Activated CD4-positive, alpha-beta T cell treated with anti-CD3 and anti-CD28 coated beads for 4 hours (primary cell): ENCODE results near the gene LGALS8.
"Not testable (repeated sequence)": the region's sequence is repeated elsewhere in the genome, so short reads cannot be mapped to it uniquely, and the experiment has no call there.

Experiments
- DNase-seq, 2 donors: peaks; one replicate each; pipeline ENCODE4 v3.0.0-alpha.2; 2020

LGALS8 gene

GRCh38 chr1:236523704-236524141 lies at the start of gene LGALS8:
Gene LGALS8 (plus strand): TSS chr1:236523982. CDS start chr1:236526071, 2,089 bp downstream.
- DNase-seq: peak; percentile 87 to 88

DNA sequence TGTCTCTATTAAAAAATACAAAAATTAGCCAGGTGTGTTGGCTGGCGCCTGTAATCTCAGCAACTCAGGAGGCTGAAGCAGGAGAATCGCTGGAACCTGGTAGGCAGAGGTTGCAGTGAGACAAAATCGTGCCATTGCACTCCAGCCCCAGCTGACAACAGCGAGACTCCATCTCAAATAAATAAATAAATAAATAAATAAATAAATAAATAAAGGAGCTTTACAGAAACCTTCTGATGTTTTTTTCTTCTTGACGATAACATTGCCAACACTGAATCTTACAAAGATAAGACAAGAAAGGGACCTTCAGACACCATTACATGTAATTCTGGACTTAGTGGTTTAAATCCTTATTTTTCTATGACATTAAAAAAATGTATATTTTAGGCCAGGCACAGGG lies 47.8 kb upstream of the LGALS8 start:
- DNase-seq: no peak

- DNase-seq: no peak
Measured at GRCh38 chr1:236480758-236481436, 42.9 kb upstream of the LGALS8 start.

- DNase-seq: no peak
Measured at GRCh38 chr1:236484310-236484971, 39.3 kb upstream of the LGALS8 start.

DNA sequence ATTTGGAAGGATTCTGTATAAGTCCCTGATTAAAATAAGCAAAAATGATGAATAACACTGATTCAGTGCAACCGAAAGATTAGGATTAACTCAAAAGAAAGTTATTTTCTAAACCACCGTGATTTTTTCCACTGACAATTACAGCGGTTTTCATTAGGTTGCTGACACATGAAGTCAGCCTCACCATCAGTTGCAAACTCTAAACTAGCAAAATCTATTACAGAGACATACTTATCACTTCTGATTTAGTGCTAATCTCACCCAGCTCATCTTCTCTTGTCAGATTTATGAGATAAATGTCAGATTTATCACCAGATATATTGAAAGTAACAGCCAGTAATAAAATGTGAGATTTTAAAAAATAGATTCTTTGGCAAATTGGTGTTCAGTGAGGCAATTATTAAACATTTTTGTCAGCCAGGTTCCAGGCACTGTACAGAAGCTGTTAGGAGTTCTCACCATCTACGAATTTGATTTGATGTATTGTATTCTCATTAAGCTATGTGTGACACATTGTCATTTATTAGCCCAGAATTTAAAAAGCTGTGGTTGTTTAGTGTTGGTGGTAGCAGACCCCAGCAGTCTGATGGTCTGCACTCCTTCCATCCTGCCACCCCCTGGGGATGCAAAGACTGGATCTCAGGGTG lies 37.3 kb upstream of the LGALS8 start:
- no peak for DNase-seq

DNA sequence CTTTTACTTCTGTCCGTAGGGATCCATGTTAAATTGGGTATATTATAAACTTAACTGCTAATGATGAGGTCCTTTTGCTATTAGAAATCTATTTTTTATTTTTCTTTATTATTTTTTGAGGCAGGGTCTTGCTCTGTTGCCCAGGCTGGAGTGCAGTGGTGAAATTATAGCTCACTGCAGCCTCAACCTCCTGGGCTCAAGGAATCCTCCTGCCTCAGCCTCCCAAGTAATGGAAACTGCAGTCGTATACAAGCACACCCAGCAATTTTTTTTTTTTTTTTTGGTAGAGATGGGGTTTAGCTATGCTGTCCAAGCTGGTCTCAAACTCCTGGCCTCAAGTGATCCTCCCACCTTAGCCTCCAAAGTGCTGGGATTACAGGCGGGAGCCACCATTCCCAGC lies 34.6 kb upstream of the LGALS8 start:
- DNase-seq: not testable (repeated sequence)

GRCh38 chr1:236489710-236490377 lies 33.9 kb upstream of the LGALS8 start:
- DNase-seq: peak in 1 of 2 donors; percentile 19

- no peak for DNase-seq
Measured at GRCh38 chr1:236491469-236492136, 32.2 kb upstream of the LGALS8 start.

- DNase-seq: no peak
Measured at GRCh38 chr1:236492378-236492777, 31.4 kb upstream of the LGALS8 start.

DNA sequence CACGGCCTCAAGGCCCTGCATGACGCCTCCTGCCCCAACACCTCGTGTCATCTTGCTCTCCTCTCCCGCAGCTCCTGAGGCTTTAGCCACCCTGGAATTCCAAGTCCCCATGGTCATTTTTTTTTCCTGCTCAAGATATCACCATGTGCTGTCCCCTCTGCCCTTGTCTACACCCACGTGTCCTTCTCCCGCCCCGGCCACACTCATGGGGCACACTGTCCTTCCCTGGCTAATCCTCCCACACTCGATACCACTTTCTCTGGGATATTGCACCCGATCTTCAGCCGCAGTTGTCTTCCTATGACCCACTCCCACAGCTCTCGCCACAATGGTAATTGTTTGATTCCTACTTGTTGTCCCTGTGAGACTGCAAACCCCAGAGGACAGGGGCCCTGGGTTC lies 29.7 kb upstream of the LGALS8 start:
- DNase-seq: no peak

GRCh38 chr1:236494586-236495466 lies 29.0 kb upstream of the LGALS8 start:
- no peak for DNase-seq

GRCh38 chr1:236495467-236496112 lies 28.2 kb upstream of the LGALS8 start:
- DNase-seq: peak; percentile 16 to 18

DNA sequence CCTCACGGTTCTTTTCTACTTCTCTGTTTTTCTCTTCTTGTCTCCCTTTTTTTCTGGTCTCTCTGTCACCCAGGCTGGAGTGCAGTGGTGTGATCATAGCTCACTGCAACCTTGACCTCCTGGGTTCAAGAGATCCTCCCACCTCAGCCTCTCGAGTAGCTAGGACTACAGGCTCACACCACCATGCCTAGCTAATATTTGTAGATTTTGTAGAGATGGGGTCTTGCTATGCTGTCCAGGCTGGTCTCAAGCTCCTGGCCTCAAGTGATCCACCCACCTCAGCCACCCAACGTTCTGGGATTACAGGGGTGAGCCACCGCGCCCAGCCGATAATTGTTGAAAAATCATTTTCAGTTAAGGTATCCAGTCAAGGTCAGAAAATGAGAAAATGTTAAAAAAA lies 25.9 kb upstream of the LGALS8 start:
- DNase-seq: no peak

GRCh38 chr1:236501093-236501492 lies 22.7 kb upstream of the LGALS8 start:
- no peak for DNase-seq

- no peak for DNase-seq
Measured at GRCh38 chr1:236502579-236502971, 21.2 kb upstream of the LGALS8 start.

DNA sequence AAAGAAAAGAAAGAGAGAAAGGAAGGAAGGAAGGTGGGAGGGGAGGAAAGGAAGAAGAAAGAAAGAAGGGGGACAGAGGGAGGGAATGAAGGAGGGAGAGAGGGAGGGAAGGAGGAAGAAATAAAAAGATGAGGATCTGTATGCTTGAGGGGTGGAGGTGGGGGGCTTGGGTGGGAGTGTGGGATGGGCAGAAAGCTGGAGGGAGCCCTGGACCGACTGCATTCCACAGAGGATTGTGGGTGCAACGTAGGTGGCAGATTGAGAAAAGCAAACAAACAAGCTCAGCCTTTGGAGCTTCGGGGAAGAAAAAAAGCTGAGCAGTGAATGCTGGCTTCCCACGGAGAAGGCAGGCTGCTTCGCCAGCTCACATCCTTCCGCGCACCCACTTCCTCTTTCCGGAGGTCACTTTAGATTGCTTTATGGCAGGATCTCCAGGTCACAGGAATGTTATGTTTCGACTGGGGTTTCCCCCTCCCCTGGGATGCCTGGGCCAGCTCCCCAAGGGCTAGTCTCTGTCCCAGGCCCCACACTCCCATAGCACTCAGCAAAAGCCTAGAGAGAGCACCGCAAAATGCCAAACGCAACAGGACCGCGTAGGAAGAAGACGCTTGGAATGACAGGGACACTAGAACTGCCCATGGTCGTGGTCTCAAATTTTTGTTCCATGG lies 20.7 kb upstream of the LGALS8 start:
- DNase-seq: no peak

- not testable (repeated sequence) for DNase-seq
Measured at GRCh38 chr1:236504338-236504737, 19.4 kb upstream of the LGALS8 start.

DNA sequence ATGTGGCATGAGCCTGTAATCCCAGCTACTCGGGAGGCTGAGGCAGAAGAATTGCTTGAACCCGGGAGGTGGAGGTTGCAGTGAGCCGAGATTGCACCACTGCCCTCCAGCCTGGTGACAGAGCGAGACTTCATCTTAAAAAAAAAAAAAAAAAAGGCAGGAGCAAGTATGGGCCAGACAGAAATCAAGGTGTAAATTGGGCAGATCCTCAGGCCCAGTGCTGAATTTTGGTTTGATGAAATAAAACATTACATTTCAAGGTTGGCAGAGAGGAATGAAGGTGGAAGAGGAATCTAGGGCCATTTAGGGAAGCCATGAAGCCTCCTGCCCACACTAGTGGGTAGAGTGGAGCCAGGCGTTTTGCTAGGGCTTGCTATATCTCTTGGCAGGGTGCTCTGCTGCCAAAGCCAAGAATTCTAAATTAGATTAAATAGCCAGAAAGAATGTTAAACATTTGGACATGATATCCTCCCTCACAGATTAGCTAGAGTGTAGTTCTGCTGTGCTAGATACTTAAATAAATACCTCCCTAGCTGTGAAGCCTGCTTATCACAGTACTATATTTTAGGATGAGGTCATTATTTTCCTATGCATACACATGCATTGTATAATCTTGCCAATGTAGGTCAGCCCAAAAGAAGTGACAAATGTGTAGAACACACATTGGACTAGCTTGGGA lies 16.6 kb upstream of the LGALS8 start:
- no peak for DNase-seq

- no peak for DNase-seq
Measured at GRCh38 chr1:236508593-236509027, 15.2 kb upstream of the LGALS8 start.

GRCh38 chr1:236509203-236509602 lies 14.6 kb upstream of the LGALS8 start:
- DNase-seq: no peak
